GM18907 (cell line): ENCODE results near the gene LRTM2.

Source experiments
- ATAC-seq: cut with Tn5 transposase; IDR thresholded peaks from one replicate; pipeline ENCODE4 v1.9.1; 2021; ENCODE audit warnings: mild to moderate bottlenecking, moderate library complexity; ENCODE audit not compliant: unreplicated experiment

The LRTM2 gene

GRCh38 chr12:1857821-1858220 lies 37.5 kb downstream of the LRTM2 start:
- no peak for ATAC-seq

GRCh38 chr12:1858456-1858855 lies 38.1 kb downstream of the LRTM2 start:
- no peak for ATAC-seq

- ATAC-seq: no peak
These were observed 39.3 kb downstream of the LRTM2 start for GRCh38 chr12:1859643-1860042.

- no peak for ATAC-seq
These were observed 42.6 kb downstream of the LRTM2 start for GRCh38 chr12:1862973-1863372.

- ATAC-seq: no peak
These were observed 43.5 kb downstream of the LRTM2 start for GRCh38 chr12:1863823-1864222.

- no peak for ATAC-seq
These were observed 44.1 kb downstream of the LRTM2 start for GRCh38 chr12:1864456-1864855.

GRCh38 chr12:1864867-1865266 lies 44.5 kb downstream of the LRTM2 start:
- ATAC-seq: no peak

GRCh38 chr12:1865284-1865866 lies 45.0 kb downstream of the LRTM2 start:
- ATAC-seq: no peak

GRCh38 chr12:1869145-1869544 lies 48.8 kb downstream of the LRTM2 start:
- no peak for ATAC-seq

- no peak for ATAC-seq
These were observed 49.7 kb downstream of the LRTM2 start for GRCh38 chr12:1870086-1870485.

- no peak for ATAC-seq
These were observed 50.9 kb downstream of the LRTM2 start for GRCh38 chr12:1870998-1871917.

GRCh38 chr12:1872001-1872400 lies 51.6 kb downstream of the LRTM2 start:
- no peak for ATAC-seq

- ATAC-seq: no peak
These were observed 52.1 kb downstream of the LRTM2 start for GRCh38 chr12:1872448-1872847.

- no peak for ATAC-seq
These were observed 53.5 kb downstream of the LRTM2 start for GRCh38 chr12:1873531-1874510.

- no peak for ATAC-seq
These were observed 55.2 kb downstream of the LRTM2 start for GRCh38 chr12:1875608-1876007.

- ATAC-seq: no peak
These were observed 55.7 kb downstream of the LRTM2 start for GRCh38 chr12:1876086-1876485.

- no peak for ATAC-seq
These were observed 57.0 kb downstream of the LRTM2 start for GRCh38 chr12:1877169-1877878.

- ATAC-seq: no peak
These were observed 57.8 kb downstream of the LRTM2 start for GRCh38 chr12:1878214-1878613.

- no peak for ATAC-seq
These were observed 58.3 kb downstream of the LRTM2 start for GRCh38 chr12:1878695-1879094.

- ATAC-seq: no peak
These were observed 59.3 kb downstream of the LRTM2 start for GRCh38 chr12:1879633-1880032.
